ENCODE results near the gene CHST9. TPM values are rescaled to one million over a fixed set of nuclear protein-coding genes. Genes with fewer than 3 reads are reported as not detected.

The CHST9 gene
- total and polyA plus RNA-seq, 10 donors: 0.87 to 23.9 (median 8.4) TPM

- intact Hi-C loops (cut with DNase I; ENCODE audit: low total_unique reads): no loop called here
- TF ChIP-seq POLR2A (IDR thresholded peaks at IDR 0.05) (no peak), CTCF (IDR thresholded peaks at IDR 0.05 in 8 of 11, conservative IDR thresholded peaks at IDR 0.05 in 3 of 11) (no peak), POLR2AphosphoS5 (IDR thresholded peaks at IDR 0.05) (no peak)
- 71 to 83% (median 75%) methylated on average over 3 of the region's 3 CpGs for WGBS, 5 donors
- no peak for DNase-seq
- no peaks in the 10 kb centered on the region for H3K36me3 ChIP-seq
- no peak overlapping the region for H3K27ac ChIP-seq
- peaks cover 0 to 12% (median 0%) of the 10 kb centered on the region in 8 donors for H3K9me3 ChIP-seq
- H3K27me3 ChIP-seq (replicated peaks in 1 of 7): no peaks in the 10 kb centered on the region
- H3K4me1 ChIP-seq: no peaks in the 10 kb centered on the region
- no peak overlapping the region for H3K4me3 ChIP-seq
These were observed 259.8 kb downstream of the CHST9 start for GRCh38 chr18:26925313-26925712.

GRCh38 chr18:26922313-26922712 lies 262.8 kb downstream of the CHST9 start:
- H3K27me3 ChIP-seq (replicated peaks in 1 of 7): no peaks in the 10 kb centered on the region
- intact Hi-C loops (cut with DNase I; ENCODE audit: low total_unique reads): no loop called here
- TF ChIP-seq POLR2A (IDR thresholded peaks at IDR 0.05) (no peak), CTCF (IDR thresholded peaks at IDR 0.05 in 8 of 11, conservative IDR thresholded peaks at IDR 0.05 in 3 of 11) (no peak), POLR2AphosphoS5 (IDR thresholded peaks at IDR 0.05) (no peak)
- H3K27ac ChIP-seq: no peak overlapping the region
- H3K4me3 ChIP-seq: no peak overlapping the region
- no peaks in the 10 kb centered on the region for H3K36me3 ChIP-seq
- no peaks in the 10 kb centered on the region for H3K4me1 ChIP-seq
- peaks cover 0 to 12% (median 0%) of the 10 kb centered on the region in 8 donors for H3K9me3 ChIP-seq
- no peak for DNase-seq

GRCh38 chr18:26920644-26921043 lies 264.5 kb downstream of the CHST9 start:
- DNase-seq: no peak
- intact Hi-C loops (cut with DNase I; ENCODE audit: low total_unique reads): no loop called here
- peaks cover 0 to 12% (median 0%) of the 10 kb centered on the region in 8 donors for H3K9me3 ChIP-seq
- H3K4me1 ChIP-seq: no peaks in the 10 kb centered on the region
- WGBS, 5 donors: 43 to 77% (median 63%) methylated on average over 4 of the region's 4 CpGs
- no peak for TF ChIP-seq POLR2A (IDR thresholded peaks at IDR 0.05)
- no peak for TF ChIP-seq POLR2AphosphoS5 (IDR thresholded peaks at IDR 0.05)
- no peak for TF ChIP-seq CTCF (IDR thresholded peaks at IDR 0.05 in 8 of 11, conservative IDR thresholded peaks at IDR 0.05 in 3 of 11)
- H3K4me3 ChIP-seq: no peak overlapping the region
- no peak overlapping the region for H3K27ac ChIP-seq
- H3K27me3 ChIP-seq (replicated peaks in 1 of 7): no peaks in the 10 kb centered on the region
- no peaks in the 10 kb centered on the region for H3K36me3 ChIP-seq

GRCh38 chr18:26919627-26920026 lies 265.5 kb downstream of the CHST9 start:
- Histone ChIP-seq H3K4me1 (no peaks in the 10 kb centered on the region), H3K27ac (no peak overlapping the region), H3K4me3 (no peak overlapping the region), H3K27me3 (replicated peaks in 1 of 7) (no peaks in the 10 kb centered on the region), H3K36me3 (no peaks in the 10 kb centered on the region), H3K9me3 (peaks cover 0 to 12% (median 0%) of the 10 kb centered on the region in 8 donors)
- DNase-seq: no peak
- intact Hi-C loops (cut with DNase I; ENCODE audit: low total_unique reads): no loop called here
- 25 to 59% (median 58%) methylated on average over 1 of the region's 1 CpG for WGBS, 5 donors
- no peak for TF ChIP-seq POLR2AphosphoS5 (IDR thresholded peaks at IDR 0.05)
- TF ChIP-seq CTCF (IDR thresholded peaks at IDR 0.05 in 8 of 11, conservative IDR thresholded peaks at IDR 0.05 in 3 of 11): no peak
- TF ChIP-seq POLR2A (IDR thresholded peaks at IDR 0.05): no peak
